ENCODE measurements around the gene TBX2. TPM values are rescaled to one million over a fixed set of nuclear protein-coding genes. Genes with fewer than 3 reads are reported as not detected.

TBX2 gene
- total and polyA plus RNA-seq, 2 of the 13 experiments (the other 11 are each of a cell fraction or from before 2014, with no cell fraction given), result 2.8 to 15.3 TPM

DNA sequence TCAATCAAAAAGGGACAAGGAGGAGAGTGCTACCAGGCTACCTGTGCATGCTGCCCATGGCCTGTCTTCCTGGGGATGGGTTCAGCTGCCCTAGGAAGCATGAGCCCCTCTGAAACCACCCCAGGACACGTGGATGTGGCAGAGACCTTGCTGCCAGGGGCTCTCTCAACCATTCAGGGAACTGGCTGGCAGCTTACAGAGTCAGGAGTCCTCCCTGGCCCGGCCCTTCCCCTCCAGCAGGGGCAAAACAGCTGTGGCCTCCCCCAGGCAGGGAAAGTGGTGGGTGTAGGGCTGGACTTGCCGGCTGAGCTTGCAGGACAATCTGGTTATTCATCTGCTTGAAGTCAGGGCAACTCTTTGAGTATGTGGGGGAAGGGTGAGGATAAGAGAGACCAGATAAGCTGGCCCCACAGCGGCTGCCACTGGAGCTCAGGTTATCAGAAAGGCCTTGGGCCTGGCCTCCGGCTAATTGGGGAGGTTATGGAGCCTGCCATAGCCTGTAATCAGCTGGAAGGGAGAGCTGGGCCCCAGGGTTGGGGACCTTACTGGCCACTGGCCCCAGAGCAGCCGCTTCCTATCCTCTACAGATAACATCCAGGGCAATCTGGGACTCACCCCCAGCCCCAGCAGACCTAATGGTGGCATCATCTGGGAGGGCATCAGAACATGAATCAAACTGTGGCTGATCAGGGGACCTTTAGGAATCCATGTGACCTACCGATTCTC is 5.6 kb upstream of the TBX2 start (continued):
- TF ChIP-seq ZNF317 (CRISPR knock-in tag; IDR thresholded peaks at IDR 0.05), result no peak; the same call in 1 of the 2 replicates
- TF ChIP-seq, protein P1, sequence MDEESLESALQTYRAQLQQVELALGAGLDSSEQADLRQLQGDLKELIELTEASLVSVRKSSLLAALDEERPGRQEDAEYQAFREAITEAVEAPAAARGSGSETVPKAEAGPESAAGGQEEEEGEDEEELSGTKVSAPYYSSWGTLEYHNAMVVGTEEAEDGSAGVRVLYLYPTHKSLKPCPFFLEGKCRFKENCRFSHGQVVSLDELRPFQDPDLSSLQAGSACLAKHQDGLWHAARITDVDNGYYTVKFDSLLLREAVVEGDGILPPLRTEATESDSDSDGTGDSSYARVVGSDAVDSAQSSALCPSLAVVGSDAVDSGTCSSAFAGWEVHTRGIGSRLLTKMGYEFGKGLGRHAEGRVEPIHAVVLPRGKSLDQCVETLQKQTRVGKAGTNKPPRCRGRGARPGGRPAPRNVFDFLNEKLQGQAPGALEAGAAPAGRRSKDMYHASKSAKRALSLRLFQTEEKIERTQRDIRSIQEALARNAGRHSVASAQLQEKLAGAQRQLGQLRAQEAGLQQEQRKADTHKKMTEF (CRISPR knock-in tag; IDR thresholded peaks at IDR 0.05), result peak; percentile 49; the same call in 1 of the 2 replicates
- TF ChIP-seq MIER3 (CRISPR knock-in tag; IDR thresholded peaks at IDR 0.05; ENCODE audit: borderline replicate concordance), result peak; percentile 42; the same call in 1 of the 2 replicates
- no peak for TF ChIP-seq ZNF207 (IDR thresholded peaks at IDR 0.05; ENCODE audit: borderline replicate concordance)
- TF ChIP-seq ZNF703 (CRISPR knock-in tag; IDR thresholded peaks at IDR 0.05; ENCODE audit: borderline replicate concordance), result no peak
- TF ChIP-seq ZNF850 (CRISPR knock-in tag; conservative IDR thresholded peaks at IDR 0.05), result no peak
- TF ChIP-seq, protein P2, sequence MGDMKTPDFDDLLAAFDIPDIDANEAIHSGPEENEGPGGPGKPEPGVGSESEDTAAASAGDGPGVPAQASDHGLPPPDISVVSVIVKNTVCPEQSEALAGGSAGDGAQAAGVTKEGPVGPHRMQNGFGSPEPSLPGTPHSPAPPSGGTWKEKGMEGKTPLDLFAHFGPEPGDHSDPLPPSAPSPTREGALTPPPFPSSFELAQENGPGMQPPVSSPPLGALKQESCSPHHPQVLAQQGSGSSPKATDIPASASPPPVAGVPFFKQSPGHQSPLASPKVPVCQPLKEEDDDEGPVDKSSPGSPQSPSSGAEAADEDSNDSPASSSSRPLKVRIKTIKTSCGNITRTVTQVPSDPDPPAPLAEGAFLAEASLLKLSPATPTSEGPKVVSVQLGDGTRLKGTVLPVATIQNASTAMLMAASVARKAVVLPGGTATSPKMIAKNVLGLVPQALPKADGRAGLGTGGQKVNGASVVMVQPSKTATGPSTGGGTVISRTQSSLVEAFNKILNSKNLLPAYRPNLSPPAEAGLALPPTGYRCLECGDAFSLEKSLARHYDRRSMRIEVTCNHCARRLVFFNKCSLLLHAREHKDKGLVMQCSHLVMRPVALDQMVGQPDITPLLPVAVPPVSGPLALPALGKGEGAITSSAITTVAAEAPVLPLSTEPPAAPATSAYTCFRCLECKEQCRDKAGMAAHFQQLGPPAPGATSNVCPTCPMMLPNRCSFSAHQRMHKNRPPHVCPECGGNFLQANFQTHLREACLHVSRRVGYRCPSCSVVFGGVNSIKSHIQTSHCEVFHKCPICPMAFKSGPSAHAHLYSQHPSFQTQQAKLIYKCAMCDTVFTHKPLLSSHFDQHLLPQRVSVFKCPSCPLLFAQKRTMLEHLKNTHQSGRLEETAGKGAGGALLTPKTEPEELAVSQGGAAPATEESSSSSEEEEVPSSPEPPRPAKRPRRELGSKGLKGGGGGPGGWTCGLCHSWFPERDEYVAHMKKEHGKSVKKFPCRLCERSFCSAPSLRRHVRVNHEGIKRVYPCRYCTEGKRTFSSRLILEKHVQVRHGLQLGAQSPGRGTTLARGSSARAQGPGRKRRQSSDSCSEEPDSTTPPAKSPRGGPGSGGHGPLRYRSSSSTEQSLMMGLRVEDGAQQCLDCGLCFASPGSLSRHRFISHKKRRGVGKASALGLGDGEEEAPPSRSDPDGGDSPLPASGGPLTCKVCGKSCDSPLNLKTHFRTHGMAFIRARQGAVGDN (CRISPR knock-in tag; IDR thresholded peaks at IDR 0.05), result peak; percentile 93
- TF ChIP-seq ZFY (CRISPR knock-in tag; IDR thresholded peaks at IDR 0.05), result peak; percentile 83
- peak; percentile 46; the same call in 1 of the 2 replicates for TF ChIP-seq JUN (CRISPR knock-in tag; IDR thresholded peaks at IDR 0.05)
- TF ChIP-seq, protein P3, sequence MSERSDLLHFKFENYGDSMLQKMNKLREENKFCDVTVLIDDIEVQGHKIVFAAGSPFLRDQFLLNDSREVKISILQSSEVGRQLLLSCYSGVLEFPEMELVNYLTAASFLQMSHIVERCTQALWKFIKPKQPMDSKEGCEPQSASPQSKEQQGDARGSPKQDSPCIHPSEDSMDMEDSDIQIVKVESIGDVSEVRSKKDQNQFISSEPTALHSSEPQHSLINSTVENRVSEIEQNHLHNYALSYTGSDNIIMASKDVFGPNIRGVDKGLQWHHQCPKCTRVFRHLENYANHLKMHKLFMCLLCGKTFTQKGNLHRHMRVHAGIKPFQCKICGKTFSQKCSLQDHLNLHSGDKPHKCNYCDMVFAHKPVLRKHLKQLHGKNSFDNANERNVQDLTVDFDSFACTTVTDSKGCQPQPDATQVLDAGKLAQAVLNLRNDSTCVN (CRISPR knock-in tag; IDR thresholded peaks at IDR 0.05; ENCODE audit: borderline replicate concordance), result no peak
- TF ChIP-seq, protein P4, sequence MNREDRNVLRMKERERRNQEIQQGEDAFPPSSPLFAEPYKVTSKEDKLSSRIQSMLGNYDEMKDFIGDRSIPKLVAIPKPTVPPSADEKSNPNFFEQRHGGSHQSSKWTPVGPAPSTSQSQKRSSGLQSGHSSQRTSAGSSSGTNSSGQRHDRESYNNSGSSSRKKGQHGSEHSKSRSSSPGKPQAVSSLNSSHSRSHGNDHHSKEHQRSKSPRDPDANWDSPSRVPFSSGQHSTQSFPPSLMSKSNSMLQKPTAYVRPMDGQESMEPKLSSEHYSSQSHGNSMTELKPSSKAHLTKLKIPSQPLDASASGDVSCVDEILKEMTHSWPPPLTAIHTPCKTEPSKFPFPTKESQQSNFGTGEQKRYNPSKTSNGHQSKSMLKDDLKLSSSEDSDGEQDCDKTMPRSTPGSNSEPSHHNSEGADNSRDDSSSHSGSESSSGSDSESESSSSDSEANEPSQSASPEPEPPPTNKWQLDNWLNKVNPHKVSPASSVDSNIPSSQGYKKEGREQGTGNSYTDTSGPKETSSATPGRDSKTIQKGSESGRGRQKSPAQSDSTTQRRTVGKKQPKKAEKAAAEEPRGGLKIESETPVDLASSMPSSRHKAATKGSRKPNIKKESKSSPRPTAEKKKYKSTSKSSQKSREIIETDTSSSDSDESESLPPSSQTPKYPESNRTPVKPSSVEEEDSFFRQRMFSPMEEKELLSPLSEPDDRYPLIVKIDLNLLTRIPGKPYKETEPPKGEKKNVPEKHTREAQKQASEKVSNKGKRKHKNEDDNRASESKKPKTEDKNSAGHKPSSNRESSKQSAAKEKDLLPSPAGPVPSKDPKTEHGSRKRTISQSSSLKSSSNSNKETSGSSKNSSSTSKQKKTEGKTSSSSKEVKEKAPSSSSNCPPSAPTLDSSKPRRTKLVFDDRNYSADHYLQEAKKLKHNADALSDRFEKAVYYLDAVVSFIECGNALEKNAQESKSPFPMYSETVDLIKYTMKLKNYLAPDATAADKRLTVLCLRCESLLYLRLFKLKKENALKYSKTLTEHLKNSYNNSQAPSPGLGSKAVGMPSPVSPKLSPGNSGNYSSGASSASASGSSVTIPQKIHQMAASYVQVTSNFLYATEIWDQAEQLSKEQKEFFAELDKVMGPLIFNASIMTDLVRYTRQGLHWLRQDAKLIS (CRISPR knock-in tag; IDR thresholded peaks at IDR 0.05), result no peak
- TF ChIP-seq RNF2 (conservative IDR thresholded peaks at IDR 0.05; ENCODE audit: low read depth), result no peak
- peak; percentile 58; the same call in 1 of the 2 replicates for TF ChIP-seq ZBTB7A (CRISPR knock-in tag; IDR thresholded peaks at IDR 0.05)
- TF ChIP-seq, protein P5, sequence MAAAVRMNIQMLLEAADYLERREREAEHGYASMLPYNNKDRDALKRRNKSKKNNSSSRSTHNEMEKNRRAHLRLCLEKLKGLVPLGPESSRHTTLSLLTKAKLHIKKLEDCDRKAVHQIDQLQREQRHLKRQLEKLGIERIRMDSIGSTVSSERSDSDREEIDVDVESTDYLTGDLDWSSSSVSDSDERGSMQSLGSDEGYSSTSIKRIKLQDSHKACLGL (CRISPR knock-in tag; IDR thresholded peaks at IDR 0.05), result peak; percentile 47; the same call in 1 of the 2 replicates
- TF ChIP-seq TBL1XR1 (IDR thresholded peaks at IDR 0.05; ENCODE audit: borderline replicate concordance, low read length, partially characterized antibody), result no peak
